HG03442 (cell line): ENCODE measurements around the gene MYH2.
"Not testable (repeated sequence)": the region's sequence is repeated elsewhere in the genome, so short reads cannot be mapped to it uniquely, and the experiment has no call there.

Experiments used
- ATAC-seq: cut with Tn5 transposase; IDR thresholded peaks from one replicate; pipeline ENCODE4 v1.9.1; 2021; ENCODE audit warnings: mild to moderate bottlenecking, moderate library complexity; ENCODE audit not compliant: unreplicated experiment

MYH2 gene

DNA sequence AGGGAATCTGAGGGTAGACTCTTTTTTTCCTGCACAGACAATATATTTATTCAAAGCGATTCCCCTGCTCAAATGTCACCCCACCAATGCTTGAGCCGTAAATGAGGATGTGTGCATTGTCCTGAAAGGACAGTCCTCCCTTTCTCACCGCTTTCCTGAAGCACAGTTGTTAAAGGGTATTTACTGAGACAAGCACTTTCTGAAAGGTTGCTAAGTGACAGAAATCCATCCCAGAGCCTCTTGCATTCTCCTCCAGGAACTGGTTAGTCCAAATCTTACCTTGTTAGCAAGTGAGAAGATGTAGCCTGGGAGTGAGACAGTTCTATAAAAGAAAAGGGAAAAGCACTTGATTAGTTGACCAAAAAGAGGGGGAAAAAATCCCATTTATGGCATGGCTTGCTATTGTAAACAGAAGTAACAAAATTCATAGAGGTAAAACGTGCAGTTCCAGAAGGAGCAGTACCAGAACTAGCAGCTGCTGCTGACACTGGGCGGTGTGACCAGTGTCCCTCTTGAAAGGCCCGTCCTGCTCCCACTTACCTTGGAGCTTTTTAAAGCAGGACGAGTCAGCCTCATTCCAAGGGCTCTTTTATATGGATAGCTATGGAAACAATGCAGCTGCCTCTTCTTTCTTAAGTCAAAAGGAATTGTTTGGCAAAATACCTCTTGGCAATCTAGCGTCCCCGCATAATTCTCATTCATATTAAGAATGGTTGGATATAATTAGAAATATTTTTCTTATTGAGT lies at the start of gene MYH2:
Gene MYH2, minus strand, starts transcription at position 563 of the 747 bp plus-strand sequence. CDS start 1,738 bp downstream, outside the sequence.
- ATAC-seq = no peak

- ATAC-seq = no peak
These were observed 49.2 kb upstream of the MYH2 start for GRCh38 chr17:10598621-10599020.

DNA sequence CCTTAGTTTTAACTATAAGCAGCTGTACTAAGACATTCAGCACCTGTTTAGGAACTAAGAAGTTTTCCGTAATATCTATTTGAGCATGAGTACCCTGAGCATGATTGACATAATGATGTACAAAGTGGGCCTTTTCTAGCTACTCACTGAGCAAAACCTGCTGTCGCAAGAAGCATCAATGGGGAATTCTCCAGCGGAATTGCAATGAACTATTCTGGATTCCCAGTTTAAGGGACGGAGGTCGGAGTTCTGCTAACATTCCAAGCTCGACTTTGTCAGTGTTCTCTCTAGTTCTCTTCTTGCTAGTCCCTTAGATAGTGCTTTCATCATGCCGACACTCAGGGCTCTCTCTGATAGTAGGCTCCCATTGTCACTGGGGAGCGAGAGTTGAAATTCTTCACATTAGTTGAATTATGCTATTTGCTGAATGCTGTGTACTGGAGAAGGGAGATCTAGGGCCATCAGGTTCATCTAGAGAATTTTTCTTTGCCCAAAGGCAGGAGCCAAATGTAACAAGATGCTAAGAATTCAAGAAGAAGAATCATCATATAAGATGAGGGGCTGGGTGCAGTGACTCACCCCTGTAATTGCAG lies 40.2 kb upstream of the MYH2 start:
- ATAC-seq = no peak

- ATAC-seq = no peak
These were observed 36.1 kb upstream of the MYH2 start for GRCh38 chr17:10585529-10585928.

DNA sequence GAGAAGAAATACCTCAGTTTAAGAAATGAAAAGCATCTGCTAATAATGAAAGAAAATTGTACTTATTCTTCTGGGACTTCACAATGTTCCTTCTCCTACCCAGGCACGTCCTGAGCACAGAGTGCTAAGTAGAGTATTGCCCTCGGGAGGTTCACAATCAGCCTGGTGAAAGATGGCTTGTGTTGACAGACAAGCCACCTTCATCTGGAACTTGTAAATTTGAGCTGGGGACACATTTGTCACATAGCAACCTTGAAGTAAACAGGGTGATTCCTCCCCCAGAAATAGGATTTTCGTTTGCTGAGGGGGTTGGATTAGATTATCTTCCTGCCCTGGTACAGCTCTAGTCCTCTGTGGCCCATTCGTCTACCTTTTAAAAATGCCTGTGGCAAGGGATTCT lies 34.4 kb upstream of the MYH2 start:
- no peak for ATAC-seq

DNA sequence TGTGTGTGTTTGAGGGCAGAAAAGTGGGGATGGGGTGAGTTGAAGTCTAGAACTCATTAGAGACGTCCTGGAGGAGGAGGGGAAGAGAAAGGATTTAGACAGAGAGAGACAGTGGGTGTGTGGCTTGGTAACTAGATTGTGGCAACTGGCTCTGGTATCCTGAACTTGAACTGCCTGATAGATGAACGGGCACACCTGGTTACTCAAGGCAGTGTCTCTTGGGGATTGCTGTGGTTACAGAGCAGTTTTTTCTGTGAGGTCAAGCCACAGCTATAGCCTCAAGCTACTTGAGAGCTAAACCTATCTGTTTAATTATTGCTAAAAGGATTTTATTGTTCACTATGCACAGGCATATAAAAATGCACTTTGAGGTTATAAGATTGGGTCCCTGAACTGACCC lies 29.8 kb upstream of the MYH2 start:
- no peak for ATAC-seq

DNA sequence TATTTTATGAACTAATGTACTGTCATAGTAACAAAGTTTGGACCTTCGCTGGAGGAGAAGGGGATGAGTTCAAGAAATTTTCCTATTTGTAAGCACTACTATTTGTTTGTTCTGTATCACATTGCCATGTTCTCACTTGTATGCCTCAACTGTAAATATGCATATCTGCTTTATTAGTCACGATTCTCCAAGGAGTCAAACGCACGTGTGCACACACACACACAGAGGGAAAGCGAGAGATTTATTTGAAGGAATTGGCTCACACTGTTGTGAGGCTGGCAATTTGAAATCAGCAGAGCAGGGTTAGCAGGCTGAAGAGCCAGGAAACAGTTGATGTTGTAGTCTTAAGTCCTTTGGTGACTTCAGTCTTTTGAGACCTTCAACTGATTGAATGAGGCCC lies 24.9 kb upstream of the MYH2 start:
- ATAC-seq = no peak

- ATAC-seq = no peak
These were observed 14.7 kb upstream of the MYH2 start for GRCh38 chr17:10563991-10564660.

DNA sequence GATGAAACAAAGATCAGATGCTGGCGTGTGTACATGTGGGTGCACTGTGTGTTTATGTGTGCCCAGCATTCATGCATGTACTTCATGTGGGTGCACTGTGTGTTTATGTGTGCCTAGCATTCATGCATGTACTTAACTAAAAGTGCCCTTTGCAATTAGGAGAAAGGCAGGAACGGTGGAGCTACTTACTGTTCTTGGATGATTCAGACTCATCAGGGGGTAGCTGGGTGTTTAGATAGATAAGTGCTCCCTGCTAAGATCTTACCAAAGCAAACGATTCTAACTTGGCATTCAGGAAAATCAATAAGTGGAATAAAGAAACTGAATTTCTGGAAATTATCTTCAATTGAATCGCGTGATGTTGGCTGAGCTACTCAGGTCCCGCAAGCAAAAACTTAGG lies 8.6 kb upstream of the MYH2 start:
- ATAC-seq = no peak

DNA sequence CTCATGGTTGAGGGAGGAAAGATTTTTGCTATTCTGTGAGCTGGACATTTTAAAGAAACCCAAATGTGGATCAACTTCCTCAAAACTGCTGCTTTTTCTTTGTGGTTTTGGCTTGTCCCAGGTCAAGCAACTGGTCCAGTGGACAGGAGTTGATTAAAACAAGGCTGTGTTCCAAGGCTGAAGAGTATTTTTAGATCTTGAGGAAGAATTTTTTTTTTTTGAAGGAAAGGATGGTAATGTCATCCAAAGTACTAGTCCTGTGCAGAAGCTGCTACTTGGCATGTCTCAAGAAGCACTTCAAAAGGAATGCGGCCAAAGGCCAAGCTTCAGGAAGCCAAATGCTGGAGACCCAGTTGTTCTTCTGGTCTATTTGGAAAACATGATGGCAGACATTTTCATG lies 8.0 kb upstream of the MYH2 start:
- ATAC-seq = no peak

DNA sequence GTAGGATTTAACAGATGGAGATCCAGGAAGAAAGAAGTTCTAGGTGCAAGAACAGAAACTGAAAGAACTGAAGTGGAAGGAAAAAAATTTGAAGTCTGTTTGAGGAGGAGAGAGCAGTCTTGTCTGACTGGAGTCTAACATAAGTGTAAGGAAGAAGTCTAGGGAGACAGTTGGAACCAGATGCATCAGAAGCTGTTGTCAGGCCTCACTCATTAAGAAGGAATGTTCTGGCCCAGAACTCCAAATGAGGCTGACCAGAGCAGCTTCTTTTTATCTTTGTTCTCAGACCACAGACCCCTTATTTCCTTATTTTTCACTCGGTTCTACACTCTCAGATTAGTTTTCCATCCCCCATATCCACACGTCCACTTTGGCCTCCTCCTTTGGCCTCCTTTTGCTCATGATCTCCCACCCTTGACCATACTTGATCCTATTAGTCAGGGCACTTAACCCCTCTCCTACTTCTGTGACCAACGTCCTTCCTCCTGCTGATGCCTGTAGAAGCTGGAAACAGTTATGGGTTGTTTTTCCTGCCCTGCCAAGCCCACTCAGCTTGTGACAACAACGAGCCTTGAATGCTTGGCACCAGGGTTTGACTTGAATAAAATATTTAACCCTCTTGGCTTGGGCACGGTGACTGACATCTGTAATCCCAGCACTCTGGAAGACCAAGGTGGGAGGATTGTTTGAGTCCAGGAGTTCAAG lies 7.0 kb upstream of the MYH2 start:
- ATAC-seq = no peak

GRCh38 chr17:10550014-10550413 lies 556 bp upstream of the MYH2 start:
- no peak for ATAC-seq

DNA sequence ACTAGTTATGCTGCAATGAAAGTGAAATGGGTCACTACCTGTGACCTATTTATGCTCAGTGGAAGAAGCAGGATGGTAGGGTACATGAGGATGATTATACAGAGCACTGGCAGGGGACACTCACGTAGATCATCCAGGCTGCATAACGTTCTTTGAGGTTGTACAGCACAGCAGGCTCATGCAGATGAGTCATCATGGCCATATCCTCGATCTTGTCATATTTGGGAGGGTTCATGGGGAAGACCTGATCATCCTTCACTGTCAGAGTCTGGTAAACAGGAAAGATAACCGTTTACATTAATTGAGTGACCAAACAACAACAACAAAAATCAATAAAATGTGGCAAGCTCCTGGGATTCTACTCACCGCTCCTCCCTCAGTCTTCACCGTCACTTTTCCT lies 2.1 kb downstream of the MYH2 start:
- ATAC-seq = no peak

- not testable (repeated sequence) for ATAC-seq
These were observed 6.0 kb downstream of the MYH2 start for GRCh38 chr17:10543486-10543885.

- not testable (repeated sequence) for ATAC-seq
These were observed 8.3 kb downstream of the MYH2 start for GRCh38 chr17:10541179-10541578.

DNA sequence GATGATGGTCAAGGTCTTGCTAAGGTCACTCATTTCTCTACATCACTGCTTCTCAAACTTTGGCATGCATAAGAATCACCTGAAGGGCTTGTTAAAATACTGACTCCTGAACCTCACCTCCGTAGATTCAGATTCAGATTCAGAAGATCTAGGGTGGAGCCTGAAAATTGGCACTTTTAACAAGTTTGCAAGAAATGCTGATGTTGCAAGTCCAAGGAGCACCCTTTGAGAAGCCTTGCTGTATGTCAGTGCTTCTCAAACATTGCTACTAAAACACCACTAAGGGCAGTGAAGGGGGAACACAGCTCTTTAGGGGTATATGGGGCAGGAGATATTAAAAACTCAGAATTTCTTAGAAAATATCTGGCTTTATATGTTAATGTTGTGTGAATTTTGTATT lies 17.4 kb downstream of the MYH2 start:
- ATAC-seq = no peak

DNA sequence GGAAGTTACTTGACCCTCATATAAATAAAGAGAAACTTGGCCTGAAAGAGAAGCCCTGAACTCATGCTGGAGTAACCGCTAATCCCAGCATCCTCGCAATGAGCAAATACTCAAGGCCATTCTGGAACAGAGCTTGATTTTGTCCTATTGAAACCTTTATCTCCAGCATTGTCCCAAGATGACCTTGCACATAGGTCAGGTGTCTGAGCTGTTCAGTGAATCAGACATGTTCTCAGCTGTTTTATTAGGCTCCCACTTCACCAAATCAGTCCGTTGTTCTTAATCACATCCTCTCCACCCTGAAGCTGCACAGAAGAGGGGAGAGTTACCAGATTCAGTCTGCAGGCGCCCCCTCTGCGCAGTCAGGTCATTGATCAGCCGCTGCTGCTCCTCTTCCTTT lies 22.0 kb downstream of the MYH2 start:
- ATAC-seq = no peak

DNA sequence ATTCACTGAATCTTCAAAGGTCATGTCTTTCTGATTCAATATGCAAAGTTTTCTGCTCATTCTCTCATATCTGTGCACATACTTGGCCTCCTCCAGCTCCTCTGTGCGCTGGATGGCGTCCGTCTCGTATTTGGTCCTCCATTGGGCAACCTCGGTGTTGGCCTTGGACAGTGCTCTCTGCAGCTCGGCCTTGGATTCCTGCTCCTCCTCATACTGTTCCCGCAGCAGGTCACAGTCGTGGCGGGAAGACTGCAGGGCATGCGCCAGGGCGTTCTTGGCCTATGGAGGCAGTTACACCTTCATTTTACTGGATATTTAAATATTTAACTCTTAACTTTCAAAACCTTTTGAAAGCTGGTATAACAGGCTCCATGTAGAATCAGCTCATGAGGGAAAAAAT lies 22.9 kb downstream of the MYH2 start:
- ATAC-seq = no peak

DNA sequence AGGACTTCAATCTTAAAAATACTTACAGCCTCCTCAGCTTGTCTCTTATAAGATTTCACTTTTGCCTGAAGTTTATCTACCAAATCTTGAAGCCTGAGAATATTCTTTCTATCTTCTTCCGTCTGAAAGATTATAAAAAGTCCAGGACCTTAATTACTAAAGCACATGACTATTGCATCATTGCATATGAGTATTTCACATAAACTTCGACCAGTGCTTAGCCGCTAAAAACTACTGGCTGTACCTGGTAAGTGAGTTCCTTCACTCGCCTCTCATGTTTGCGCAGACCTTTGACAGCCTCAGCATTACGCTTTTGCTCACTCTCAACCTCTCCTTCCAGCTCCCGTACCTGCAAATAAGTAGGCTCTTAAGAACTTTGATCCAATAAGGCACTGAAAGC lies 26.4 kb downstream of the MYH2 start:
- no peak for ATAC-seq

DNA sequence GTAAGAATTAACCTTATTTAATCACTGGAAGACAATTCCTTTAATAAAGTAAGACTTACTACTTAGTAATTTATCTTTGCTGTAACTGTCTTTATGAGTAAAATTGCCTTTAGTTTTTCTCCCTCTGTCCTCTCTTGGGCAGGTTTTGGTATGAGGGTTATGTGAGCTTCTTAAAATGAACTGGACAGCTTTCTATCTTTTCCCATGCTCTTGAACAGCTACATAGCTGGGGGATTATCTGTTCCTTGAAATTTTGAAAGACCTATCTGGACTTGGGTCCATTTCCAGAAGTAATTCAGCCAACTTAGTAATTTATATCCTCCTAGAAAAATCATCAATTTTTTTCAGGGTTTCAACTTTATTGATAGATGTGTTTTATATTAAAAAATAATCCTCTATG lies 27.5 kb downstream of the MYH2 start:
- no peak for ATAC-seq

- ATAC-seq = no peak
These were observed 31.0 kb downstream of the MYH2 start, which contains the start of gene MYH1 for GRCh38 chr17:10518271-10519037. Gene MYH1 (minus strand): TSS chr17:10518542. CDS start chr17:10516642, 1,900 bp downstream.
